Peyer's patch (tissue), 4 donors: ENCODE results near the gene ZNF286A. TPM values are rescaled to one million over a fixed set of nuclear protein-coding genes. Genes with fewer than 3 reads are reported as not detected.
"Not testable (repeated sequence)": the region's sequence is repeated elsewhere in the genome, so short reads cannot be mapped to it uniquely, and the experiment has no call there.

Experiments
- DNase-seq, 3 donors: peaks; one replicate each; pipeline ENCODE4 v3.0.0-alpha.2; 2017 to 2019
- H3K27ac ChIP-seq, 4 donors: fragments of 200-600 bp; sonication (generic); one replicate each; pipeline ENCODE4 v1.5.1; 2016 to 2019
- H3K27me3 ChIP-seq, 2 donors: fragments of 200-600 bp; sonication (generic); one replicate each; pipeline ENCODE4 v1.5.1; 2019
- H3K36me3 ChIP-seq, 3 donors: fragments of 200-600 bp; sonication (generic); one replicate each; pipeline ENCODE4 v1.5.1; 2016 to 2019
- H3K4me1 ChIP-seq, 4 donors: fragments of 200-600 bp; sonication (generic); one replicate each; pipeline ENCODE4 v1.5.1; 2016 to 2019
- H3K4me3 ChIP-seq, 4 donors: fragments of 200-600 bp; sonication (generic); 1 replicate in 3 of 4; 2 replicates in 1 of 4; pipeline ENCODE4 v1.5.1; 2016 to 2019; ENCODE audit warnings: mild to moderate bottlenecking in 1 of 4
- H3K9me3 ChIP-seq, 4 donors: fragments of 200-600 bp; sonication (generic); one replicate each; pipeline ENCODE4 v1.5.1; 2016 to 2019; ENCODE audit warnings: mild to moderate bottlenecking in 1 of 4
- POLR2A ChIP-seq, 2 donors: fragments of 450-650 bp; IDR thresholded peaks; one replicate each; pipeline ENCODE4 v1.5.1; 2017; ENCODE audit warnings: antibody characterized with exemption in 2 of 2, mild to moderate bottlenecking in 2 of 2, moderate library complexity in 2 of 2
- total RNA-seq, 4 donors: library from RNA; depleted of rRNA; stranded (reverse); fragments of >200 nt; gene quantifications; one replicate each; pipeline ENCODE4 v1.1.0, GENCODE V29; 2016
- TF ChIP-seq, protein P1 (sequence below), 6 experiments: fragments of 450-650 bp in 4 of 6; fragments of 200-600 bp in 2 of 6; sonication (generic) in 1 of 6; IDR thresholded peaks; one replicate each; pipeline ENCODE4 v1.5.1; 2017 to 2019; ENCODE audit warnings: antibody characterized with exemption in 6 of 6, mild to moderate bottlenecking in 3 of 6, moderate library complexity in 1 of 6

The ZNF286A gene
- total RNA-seq, 4 donors from 2014 or later, result 4.6 to 34.7 (median 7.8) TPM

GRCh38 chr17:15738066-15738465 lies 38.5 kb downstream of the ZNF286A start:
- Histone ChIP-seq H3K9me3 (no peaks in the 10 kb centered on the region), H3K27me3 (no peaks in the 10 kb centered on the region), H3K4me3 (no peak overlapping the region), H3K27ac (no peak overlapping the region), H3K36me3 (no peaks in the 10 kb centered on the region), H3K4me1 (no peaks in the 10 kb centered on the region)
- no peak for DNase-seq
- no peak for TF ChIP-seq POLR2A (IDR thresholded peaks at IDR 0.05)
- TF ChIP-seq, protein P1, sequence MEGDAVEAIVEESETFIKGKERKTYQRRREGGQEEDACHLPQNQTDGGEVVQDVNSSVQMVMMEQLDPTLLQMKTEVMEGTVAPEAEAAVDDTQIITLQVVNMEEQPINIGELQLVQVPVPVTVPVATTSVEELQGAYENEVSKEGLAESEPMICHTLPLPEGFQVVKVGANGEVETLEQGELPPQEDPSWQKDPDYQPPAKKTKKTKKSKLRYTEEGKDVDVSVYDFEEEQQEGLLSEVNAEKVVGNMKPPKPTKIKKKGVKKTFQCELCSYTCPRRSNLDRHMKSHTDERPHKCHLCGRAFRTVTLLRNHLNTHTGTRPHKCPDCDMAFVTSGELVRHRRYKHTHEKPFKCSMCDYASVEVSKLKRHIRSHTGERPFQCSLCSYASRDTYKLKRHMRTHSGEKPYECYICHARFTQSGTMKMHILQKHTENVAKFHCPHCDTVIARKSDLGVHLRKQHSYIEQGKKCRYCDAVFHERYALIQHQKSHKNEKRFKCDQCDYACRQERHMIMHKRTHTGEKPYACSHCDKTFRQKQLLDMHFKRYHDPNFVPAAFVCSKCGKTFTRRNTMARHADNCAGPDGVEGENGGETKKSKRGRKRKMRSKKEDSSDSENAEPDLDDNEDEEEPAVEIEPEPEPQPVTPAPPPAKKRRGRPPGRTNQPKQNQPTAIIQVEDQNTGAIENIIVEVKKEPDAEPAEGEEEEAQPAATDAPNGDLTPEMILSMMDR (IDR thresholded peaks at IDR 0.05), result no peak

DNA sequence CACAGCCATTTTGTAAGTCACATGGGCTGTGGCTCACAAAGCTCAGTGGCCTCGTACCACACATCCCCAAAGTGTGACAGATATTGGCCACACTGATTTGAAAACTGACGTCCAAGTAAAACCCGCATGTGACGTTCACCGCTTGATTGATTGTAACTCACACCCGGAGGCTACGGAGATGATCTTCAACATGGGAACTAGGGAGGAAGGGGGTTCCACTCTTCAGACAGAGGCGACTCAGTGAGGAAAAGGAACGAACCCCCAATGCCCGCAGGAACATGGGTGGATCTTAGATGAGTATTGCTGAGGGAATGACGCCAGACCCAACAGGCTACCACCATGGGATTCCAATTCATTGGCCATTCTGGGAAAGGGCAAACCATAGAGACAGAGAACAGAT lies 39.7 kb downstream of the ZNF286A start:
- H3K36me3 ChIP-seq, H3K4me1 ChIP-seq, H3K27me3 ChIP-seq, H3K27ac ChIP-seq, H3K9me3 ChIP-seq, DNase-seq, H3K4me3 ChIP-seq: not testable (repeated sequence)

GRCh38 chr17:15740041-15740440 lies 40.5 kb downstream of the ZNF286A start:
- not testable (repeated sequence) for H3K4me1 ChIP-seq, H3K9me3 ChIP-seq, H3K36me3 ChIP-seq, H3K27me3 ChIP-seq, DNase-seq, H3K27ac ChIP-seq, H3K4me3 ChIP-seq

GRCh38 chr17:15740570-15741120 lies 41.1 kb downstream of the ZNF286A start:
- Histone ChIP-seq H3K4me1 (no peaks in the 10 kb centered on the region), H3K36me3 (no peaks in the 10 kb centered on the region), H3K9me3 (no peaks in the 10 kb centered on the region), H3K27ac (no peak overlapping the region), H3K27me3 (no peaks in the 10 kb centered on the region), H3K4me3 (no peak overlapping the region)
- no peak for TF ChIP-seq POLR2A (IDR thresholded peaks at IDR 0.05)
- TF ChIP-seq, protein P1 (IDR thresholded peaks at IDR 0.05), result no peak
- DNase-seq, result no peak

DNA sequence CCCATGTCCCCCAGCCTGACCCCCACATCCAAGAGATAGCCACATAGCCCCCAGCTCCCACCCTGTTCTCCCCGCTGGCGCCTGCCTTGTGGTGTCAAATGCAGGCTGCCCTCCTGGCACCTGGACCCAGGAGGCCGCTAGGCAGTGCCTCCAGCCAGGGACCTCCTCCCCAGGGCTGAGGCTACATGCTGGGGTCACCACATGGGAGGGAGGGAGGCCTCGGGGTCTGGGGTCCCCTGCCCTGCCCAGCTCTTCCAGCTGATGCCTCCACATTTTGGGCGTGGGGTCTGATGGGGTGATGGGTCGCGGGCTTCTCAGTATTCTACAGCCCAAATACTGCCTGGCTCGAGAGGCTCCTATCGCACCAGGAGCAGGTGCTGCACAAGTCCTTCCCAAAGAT lies 42.1 kb downstream of the ZNF286A start:
- TF ChIP-seq, protein P1 (IDR thresholded peaks at IDR 0.05), result no peak
- TF ChIP-seq POLR2A (IDR thresholded peaks at IDR 0.05), result no peak
- no peaks in the 10 kb centered on the region for H3K36me3 ChIP-seq
- no peaks in the 10 kb centered on the region for H3K27me3 ChIP-seq
- no peak for DNase-seq
- H3K9me3 ChIP-seq, result no peaks in the 10 kb centered on the region
- no peaks in the 10 kb centered on the region for H3K4me1 ChIP-seq
- no peak overlapping the region for H3K27ac ChIP-seq
- no peak overlapping the region for H3K4me3 ChIP-seq

- H3K4me1 ChIP-seq, result no peaks in the 10 kb centered on the region
- DNase-seq, result no peak
- H3K27me3 ChIP-seq, result no peaks in the 10 kb centered on the region
- no peaks in the 10 kb centered on the region for H3K9me3 ChIP-seq
- TF ChIP-seq, protein P1 (IDR thresholded peaks at IDR 0.05), result no peak
- TF ChIP-seq POLR2A (IDR thresholded peaks at IDR 0.05), result no peak
- no peak overlapping the region for H3K27ac ChIP-seq
- H3K36me3 ChIP-seq, result no peaks in the 10 kb centered on the region
- H3K4me3 ChIP-seq, result no peak overlapping the region
These were observed 42.7 kb downstream of the ZNF286A start for GRCh38 chr17:15742051-15742795.
